Neutrophil (primary cell): ENCODE measurements around the gene UBASH3A.

Source experiments
- H3K27ac ChIP-seq: fragments of 200-600 bp; sonication (generic); 2 replicates; pipeline ENCODE4 v1.5.1; 2016; ENCODE audit warnings: mild to moderate bottlenecking, moderate library complexity
- H3K27me3 ChIP-seq: fragments of 200-600 bp; sonication (generic); 2 replicates; pipeline ENCODE4 v1.6.0; 2016; ENCODE audit warnings: mild to moderate bottlenecking
- H3K36me3 ChIP-seq: fragments of 200-600 bp; sonication (generic); 2 replicates; pipeline ENCODE4 v1.5.1; 2017
- H3K4me1 ChIP-seq, 2 experiments: fragments of 200-600 bp in 1 of 2; sonication (generic) in 1 of 2; 1 replicate in 1 of 2; 2 replicates in 1 of 2; pipeline versions ENCODE4 v1.5.1 to v1.6.1; 2013 to 2016; ENCODE audit warnings: low read depth in 1 of 2, low read length in 1 of 2, mild to moderate bottlenecking in 1 of 2, moderate library complexity in 1 of 2; ENCODE audit not compliant: control insufficient read depth in 1 of 2, insufficient read depth in 1 of 2
- H3K4me3 ChIP-seq, 2 experiments: fragments of 200-600 bp in 1 of 2; sonication (generic) in 1 of 2; 1 replicate in 1 of 2; 2 replicates in 1 of 2; pipeline ENCODE4 v1.5.1; 2013 to 2016; ENCODE audit warnings: low read depth in 1 of 2, low read length in 1 of 2, mild to moderate bottlenecking in 1 of 2, moderate library complexity in 1 of 2
- H3K9me3 ChIP-seq: fragments of 200-600 bp; sonication (generic); 2 replicates; pipeline ENCODE4 v1.5.1; 2016
- TF ChIP-seq, protein P1 (sequence below): fragments of 200-600 bp; sonication (generic); IDR thresholded peaks from 2 replicates; pipeline ENCODE4 v1.5.1; 2016; ENCODE audit warnings: antibody characterized with exemption

UBASH3A gene

DNA sequence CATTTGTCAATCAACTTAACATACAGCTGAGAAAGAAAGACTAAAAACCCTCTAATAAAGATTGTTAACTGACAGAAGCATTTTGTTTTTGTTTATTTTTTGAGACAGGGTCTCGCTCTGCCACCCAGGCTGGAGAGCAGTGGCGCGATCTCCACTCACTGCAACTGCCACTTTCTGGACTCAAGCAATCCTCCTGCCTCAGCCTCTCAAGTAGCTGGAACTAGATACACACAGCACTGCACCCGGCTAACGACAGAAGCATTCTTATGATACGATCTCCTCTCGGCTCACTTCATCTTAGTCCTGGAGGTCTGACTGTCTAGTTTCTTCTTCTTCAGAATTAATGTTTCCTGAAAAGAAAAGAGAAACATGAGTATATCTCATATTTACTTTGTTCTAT is 68.8 kb downstream of the UBASH3A start:
- H3K4me1 ChIP-seq = no peaks in the 10 kb centered on the region
- H3K36me3 ChIP-seq = no peaks in the 10 kb centered on the region
- no peak overlapping the region for H3K4me3 ChIP-seq
- H3K27me3 ChIP-seq = no peaks in the 10 kb centered on the region
- H3K27ac ChIP-seq = no peak overlapping the region
- H3K9me3 ChIP-seq = no peaks in the 10 kb centered on the region
- TF ChIP-seq, protein P1, sequence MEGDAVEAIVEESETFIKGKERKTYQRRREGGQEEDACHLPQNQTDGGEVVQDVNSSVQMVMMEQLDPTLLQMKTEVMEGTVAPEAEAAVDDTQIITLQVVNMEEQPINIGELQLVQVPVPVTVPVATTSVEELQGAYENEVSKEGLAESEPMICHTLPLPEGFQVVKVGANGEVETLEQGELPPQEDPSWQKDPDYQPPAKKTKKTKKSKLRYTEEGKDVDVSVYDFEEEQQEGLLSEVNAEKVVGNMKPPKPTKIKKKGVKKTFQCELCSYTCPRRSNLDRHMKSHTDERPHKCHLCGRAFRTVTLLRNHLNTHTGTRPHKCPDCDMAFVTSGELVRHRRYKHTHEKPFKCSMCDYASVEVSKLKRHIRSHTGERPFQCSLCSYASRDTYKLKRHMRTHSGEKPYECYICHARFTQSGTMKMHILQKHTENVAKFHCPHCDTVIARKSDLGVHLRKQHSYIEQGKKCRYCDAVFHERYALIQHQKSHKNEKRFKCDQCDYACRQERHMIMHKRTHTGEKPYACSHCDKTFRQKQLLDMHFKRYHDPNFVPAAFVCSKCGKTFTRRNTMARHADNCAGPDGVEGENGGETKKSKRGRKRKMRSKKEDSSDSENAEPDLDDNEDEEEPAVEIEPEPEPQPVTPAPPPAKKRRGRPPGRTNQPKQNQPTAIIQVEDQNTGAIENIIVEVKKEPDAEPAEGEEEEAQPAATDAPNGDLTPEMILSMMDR = no peak

DNA sequence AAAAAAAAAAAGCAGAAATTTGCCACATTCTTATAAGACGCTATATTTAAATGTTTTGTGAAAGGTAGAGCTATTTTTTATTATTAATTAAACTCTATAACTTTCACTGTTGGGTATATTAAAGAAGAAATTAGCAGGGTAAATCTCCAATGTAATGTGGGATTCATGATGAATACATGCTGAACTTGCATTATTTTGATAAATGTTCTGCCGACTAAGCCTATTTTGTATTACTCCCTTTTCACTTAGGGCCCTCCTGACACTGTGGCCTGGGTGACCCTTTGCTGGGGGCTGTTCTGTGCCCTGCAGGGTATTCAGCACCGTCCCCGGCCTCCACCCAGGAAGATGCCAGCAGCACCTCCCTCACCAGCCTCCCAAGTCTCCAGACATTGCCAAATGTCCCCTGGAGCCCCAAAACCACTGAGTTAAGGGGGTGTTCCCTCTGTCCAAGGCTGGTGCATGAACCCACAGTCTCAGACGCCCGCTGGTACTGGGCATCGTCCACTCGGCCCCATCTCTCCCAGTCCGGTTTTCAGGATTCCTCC is 69.9 kb downstream of the UBASH3A start:
- no peaks in the 10 kb centered on the region for H3K27me3 ChIP-seq
- no peak overlapping the region for H3K27ac ChIP-seq
- no peaks in the 10 kb centered on the region for H3K4me1 ChIP-seq
- no peak overlapping the region for H3K4me3 ChIP-seq
- no peaks in the 10 kb centered on the region for H3K36me3 ChIP-seq
- TF ChIP-seq, protein P1 = no peak
- no peaks in the 10 kb centered on the region for H3K9me3 ChIP-seq

DNA sequence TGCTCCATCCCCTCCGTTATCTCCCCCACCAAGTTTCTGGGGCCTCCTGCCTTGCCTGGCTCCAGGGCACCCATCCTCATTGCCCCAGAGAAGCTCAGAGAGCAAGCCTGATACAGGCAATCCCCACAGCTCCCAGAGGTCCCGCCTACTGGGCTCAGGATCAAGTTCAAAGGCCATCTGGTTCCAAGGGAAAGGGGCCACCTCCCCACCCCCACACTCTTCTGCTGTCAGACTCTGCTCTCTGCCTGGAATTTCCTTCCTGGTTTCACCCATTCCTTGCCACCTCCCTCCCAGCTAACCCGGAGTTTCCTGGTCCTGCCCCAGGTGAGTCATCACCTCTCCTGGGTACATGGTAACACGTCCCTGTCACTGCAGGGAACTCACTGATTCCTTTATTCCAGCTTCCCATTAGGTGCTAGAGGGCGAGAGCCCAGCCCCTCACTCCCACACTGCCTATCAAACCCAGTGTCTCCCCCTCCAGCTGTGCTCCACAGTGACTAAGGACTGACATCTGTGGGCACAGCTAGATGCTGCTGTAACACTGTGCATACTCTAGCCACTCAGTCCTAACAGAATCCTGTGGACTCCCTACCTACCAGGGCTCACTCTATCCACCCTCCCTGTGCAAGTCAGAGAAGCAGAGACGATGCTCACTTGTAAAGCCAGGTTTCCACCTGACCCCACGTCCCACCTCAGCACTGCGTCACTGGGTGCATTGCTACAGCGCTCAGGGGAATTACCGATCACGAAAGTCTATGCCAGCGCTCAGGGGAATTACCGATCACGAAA is 70.5 kb downstream of the UBASH3A start:
- no peaks in the 10 kb centered on the region for H3K36me3 ChIP-seq

DNA sequence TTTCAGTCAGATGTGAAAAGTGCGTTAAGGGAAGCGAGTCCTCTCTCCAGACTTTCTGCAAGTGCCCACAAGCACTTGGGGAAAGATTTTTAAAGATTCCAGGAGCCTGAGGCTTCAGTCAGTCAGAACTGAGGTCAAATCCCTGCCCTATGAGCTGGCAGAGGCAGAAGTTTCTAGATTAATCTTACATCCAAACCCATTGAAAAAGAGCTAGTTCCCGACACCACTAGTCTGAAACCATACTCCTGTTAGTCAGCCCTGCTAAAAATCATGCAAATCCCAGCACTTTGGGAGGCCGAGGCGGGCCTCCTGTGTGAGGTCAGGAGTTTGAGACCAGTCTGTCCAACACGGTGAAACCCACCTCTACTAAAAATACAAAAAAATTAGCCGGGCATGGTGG is 71.3 kb downstream of the UBASH3A start:
- Histone ChIP-seq H3K27ac (no peak overlapping the region), H3K27me3 (no peaks in the 10 kb centered on the region), H3K4me1 (no peaks in the 10 kb centered on the region), H3K4me3 (no peak overlapping the region), H3K9me3 (no peaks in the 10 kb centered on the region), H3K36me3 (no peaks in the 10 kb centered on the region)
- TF ChIP-seq, protein P1 = no peak

More for the DNA sequence above, 70.5 kb downstream of the UBASH3A start:
- TF ChIP-seq, protein P1 = no peak
- Histone ChIP-seq H3K9me3 (no peaks in the 10 kb centered on the region), H3K27ac (no peak overlapping the region), H3K4me1 (no peaks in the 10 kb centered on the region), H3K27me3 (no peaks in the 10 kb centered on the region), H3K4me3 (no peak overlapping the region)

DNA sequence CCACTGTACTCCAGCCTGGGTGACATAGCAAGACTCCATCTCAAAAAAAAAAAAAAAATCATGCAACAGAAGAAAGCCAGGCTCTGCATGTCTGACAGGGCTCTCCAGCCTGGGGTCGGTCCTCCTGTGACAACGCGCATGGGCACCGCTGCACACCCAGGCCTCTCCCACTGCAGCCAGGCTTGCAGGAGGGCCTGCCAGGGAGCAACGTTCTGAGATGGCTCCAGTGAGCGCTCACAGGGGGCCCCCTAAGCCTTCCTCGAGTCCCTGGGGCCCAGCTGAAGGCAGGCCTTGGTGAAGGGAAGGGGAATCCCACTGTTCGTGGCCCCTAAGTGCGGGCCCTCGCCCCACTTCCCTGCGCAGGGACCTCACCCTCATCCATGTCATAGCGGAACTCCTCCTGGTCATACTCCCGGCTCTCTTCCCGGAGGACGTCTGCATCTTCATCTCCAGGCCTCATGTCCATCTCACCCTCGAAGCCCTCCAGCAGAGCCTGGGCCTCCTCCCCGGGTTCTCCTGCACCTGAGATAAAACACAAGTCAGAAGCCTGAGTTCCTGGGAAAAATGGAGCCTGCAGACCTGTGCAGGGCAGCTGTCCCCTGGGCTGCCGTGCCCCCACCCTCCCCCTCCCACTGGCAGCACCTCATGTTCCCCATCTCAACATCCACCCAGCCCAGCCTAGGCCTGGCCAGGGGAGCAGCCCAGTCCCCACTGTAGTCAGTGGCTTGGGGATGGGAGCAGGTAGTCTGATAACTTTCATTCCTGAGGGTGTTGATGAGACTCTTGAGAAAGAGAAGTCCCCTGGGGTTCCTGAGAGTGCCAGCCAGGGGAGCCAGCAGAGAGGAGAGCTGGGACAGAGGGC is 72.1 kb downstream of the UBASH3A start:
- Histone ChIP-seq H3K36me3 (no peaks in the 10 kb centered on the region), H3K9me3 (no peaks in the 10 kb centered on the region), H3K27ac (no peak overlapping the region), H3K4me3 (no peak overlapping the region), H3K27me3 (no peaks in the 10 kb centered on the region), H3K4me1 (no peaks in the 10 kb centered on the region)
- TF ChIP-seq, protein P1 = no peak
